IMR-90 (cell line): Measurements from ENCODE around the gene PHF21B.

Experiments used
- FOS ChIP-seq: fragments of 150-350 bp; IDR thresholded peaks from 2 replicates; pipeline ENCODE4 v1.6.1; 2016; ENCODE audit warnings: low read depth, low read length
- RAD21 ChIP-seq: IDR thresholded peaks from 2 replicates; pipeline ENCODE4 v1.6.1; 2012; ENCODE audit warnings: low read length, improper control_type of control experiment

- TF ChIP-seq RAD21, result no peak
- no peak for TF ChIP-seq FOS
Measured at GRCh38 chr22:44932493-44932892, 77.3 kb downstream of the PHF21B start.
